Measurements from ENCODE around the gene TIMP2. TPM values are rescaled to one million over a fixed set of nuclear protein-coding genes. Genes with fewer than 3 reads are reported as not detected.

Gene TIMP2
- polyA plus RNA-seq, 2 of the 4 experiments (the other 2 are of a cell fraction): 68.1 to 166 TPM

- no peak overlapping the region for H3K27ac ChIP-seq
- 95% methylated on average over 6 of the region's 6 CpGs for WGBS (ENCODE audit: missing lambda C conversion rate)
- no peak for DNase-seq (ENCODE audit: low read depth in 1 of 2, low spot score in 1 of 2)
- FAIRE-seq: no peak
- CTCF ChIA-PET: no interaction called here
- H3K9me3 ChIP-seq: no peaks in the 10 kb centered on the region
- H3K4me2 ChIP-seq: no peak overlapping the region
- no peak for ATAC-seq
- no peaks in the 10 kb centered on the region for H3K4me1 ChIP-seq
- no peak overlapping the region for H3K4me3 ChIP-seq
- peak; percentile 89 for TF ChIP-seq MAFK (IDR thresholded peaks at IDR 0.05; ENCODE audit: partially characterized antibody)
- TF ChIP-seq KDM5A (IDR thresholded peaks at IDR 0.05): no peak
- no peak for TF ChIP-seq ELK1 (IDR thresholded peaks at IDR 0.05; ENCODE audit: low read depth, low read length)
- no peak for TF ChIP-seq POLR2AphosphoS2 (conservative IDR thresholded peaks at IDR 0.05; ENCODE audit: low read length)
- no peak for TF ChIP-seq EP300 (IDR thresholded peaks at IDR 0.05)
- TF ChIP-seq FOSL2 (IDR thresholded peaks at IDR 0.05): no peak
- TF ChIP-seq FOSL2 (CRISPR knock-in tag; IDR thresholded peaks at IDR 0.05): no peak
- no peak for TF ChIP-seq RNF2 (IDR thresholded peaks at IDR 0.05; ENCODE audit: borderline replicate concordance, low read depth)
- POLR2A ChIA-PET: no interaction called here
Observed at GRCh38 chr17:78817123-78817522, 108.1 kb downstream of the TIMP2 start.

- ATAC-seq: no peak
- 0 out of 2 replicates have a peak, but pooled peaks have one; percentile 67 for TF ChIP-seq POLR2AphosphoS2 (conservative IDR thresholded peaks at IDR 0.05; ENCODE audit: low read length)
- TF ChIP-seq MAX (IDR thresholded peaks at IDR 0.05): no peak
Observed at GRCh38 chr17:78815696-78816095, 109.5 kb downstream of the TIMP2 start.

GRCh38 chr17:78812855-78813254, 112.3 kb downstream of the TIMP2 start:
- TF ChIP-seq RCOR1 (IDR thresholded peaks at IDR 0.05; ENCODE audit: low read depth, low read length) (no peak), POLR2AphosphoS2 (conservative IDR thresholded peaks at IDR 0.05; ENCODE audit: low read length) (no peak), NFE2L2 (conservative IDR thresholded peaks at IDR 0.05; ENCODE audit: low read length) (no peak), NR3C1 (IDR thresholded peaks at IDR 0.05) (no peak), ZNF302 (CRISPR knock-in tag; IDR thresholded peaks at IDR 0.05) (no peak), MAFK (IDR thresholded peaks at IDR 0.05; ENCODE audit: partially characterized antibody) (no peak), CBX2 (IDR thresholded peaks at IDR 0.05; ENCODE audit: borderline replicate concordance, low read depth) (no peak), NPAS2 (CRISPR knock-in tag; IDR thresholded peaks at IDR 0.05; ENCODE audit: borderline replicate concordance) (no peak), BCL3 (IDR thresholded peaks at IDR 0.05) (no peak), PBX3 (IDR thresholded peaks at IDR 0.05) (no peak), EP300 (IDR thresholded peaks at IDR 0.05) (no peak), HOXB13 (CRISPR knock-in tag; IDR thresholded peaks at IDR 0.05; ENCODE audit: low read depth) (no peak), E2F6 (IDR thresholded peaks at IDR 0.05; ENCODE audit: borderline replicate concordance, low read depth) (no peak), EHF (CRISPR knock-in tag; IDR thresholded peaks at IDR 0.05) (no peak), RARB (CRISPR knock-in tag; IDR thresholded peaks at IDR 0.05) (no peak), ELK1 (IDR thresholded peaks at IDR 0.05; ENCODE audit: low read depth, low read length) (no peak), POLR2A (IDR thresholded peaks at IDR 0.05; ENCODE audit: low read length) (no peak), TFCP2L1 (CRISPR knock-in tag; IDR thresholded peaks at IDR 0.05) (no peak)
- DNase-seq (ENCODE audit: low read depth in 1 of 2, low spot score in 1 of 2): no peak
- no peak for FAIRE-seq
- ATAC-seq: no peak
- Histone ChIP-seq H3K4me2 (no peak overlapping the region), H3K9me3 (no peaks in the 10 kb centered on the region), H3K27ac (no peak overlapping the region), H3K4me1 (no peaks in the 10 kb centered on the region), H3K4me3 (no peak overlapping the region)
- CTCF ChIA-PET: interaction anchor here (1.0 to 1.6 kb wide), 2 partner anchors 9 to 14 kb away, joined by 4 read pairs; no protein-coding TSS in a partner anchor
- WGBS (ENCODE audit: missing lambda C conversion rate): 89% methylated on average over 8 of the region's 8 CpGs
- POLR2A ChIA-PET: interaction anchor here (0.6 kb wide), 1 partner anchor 29 kb away, joined by 4 read pairs; no protein-coding TSS in a partner anchor

More at GRCh38 chr17:78815696-78816095, 109.5 kb downstream of the TIMP2 start:
- no peak overlapping the region for H3K4me3 ChIP-seq
- H3K4me1 ChIP-seq: no peaks in the 10 kb centered on the region
- no peak for DNase-seq (ENCODE audit: low read depth in 1 of 2, low spot score in 1 of 2)
- H3K27ac ChIP-seq: no peak overlapping the region
- POLR2A ChIA-PET: no interaction called here
- no peak overlapping the region for H3K4me2 ChIP-seq
- WGBS (ENCODE audit: missing lambda C conversion rate): 77% methylated on average over 7 of the region's 7 CpGs
- H3K9me3 ChIP-seq: no peaks in the 10 kb centered on the region
- no peak for FAIRE-seq
- CTCF ChIA-PET: interaction anchor here (0.8 to 1.1 kb wide), 2 partner anchors 11 to 12 kb away, joined by 3 read pairs; no protein-coding TSS in a partner anchor
